HG03520 (cell line): Measurements from ENCODE around the gene MAP4K4.
"Not testable (repeated sequence)": the region's sequence is repeated elsewhere in the genome, so short reads cannot be mapped to it uniquely, and the experiment has no call there.

ENCODE experiments used
- ATAC-seq: cut with Tn5 transposase; IDR thresholded peaks from one replicate; pipeline ENCODE4 v1.9.1; 2021; ENCODE audit warnings: mild to moderate bottlenecking, moderate library complexity; ENCODE audit not compliant: unreplicated experiment

The MAP4K4 gene

GRCh38 chr2:101763496-101764333, 66.2 kb downstream of the MAP4K4 start:
- ATAC-seq: no peak

GRCh38 chr2:101766337-101766736, 68.8 kb downstream of the MAP4K4 start:
- no peak for ATAC-seq

- ATAC-seq: no peak
Observed at GRCh38 chr2:101766871-101767739, 69.6 kb downstream of the MAP4K4 start.

GRCh38 chr2:101768556-101769220, 71.2 kb downstream of the MAP4K4 start:
- ATAC-seq: no peak

GRCh38 chr2:101769726-101770125, 72.2 kb downstream of the MAP4K4 start:
- ATAC-seq: not testable (repeated sequence)

GRCh38 chr2:101770726-101771125, 73.2 kb downstream of the MAP4K4 start:
- ATAC-seq: peak; percentile 69

GRCh38 chr2:101771227-101771902, 73.9 kb downstream of the MAP4K4 start:
- no peak for ATAC-seq

GRCh38 chr2:101771910-101772321, 74.4 kb downstream of the MAP4K4 start:
- no peak for ATAC-seq

GRCh38 chr2:101773137-101773536, 75.6 kb downstream of the MAP4K4 start:
- no peak for ATAC-seq

GRCh38 chr2:101773961-101774360, 76.5 kb downstream of the MAP4K4 start:
- ATAC-seq: not testable (repeated sequence)

GRCh38 chr2:101775092-101775491, 77.6 kb downstream of the MAP4K4 start:
- no peak for ATAC-seq

- ATAC-seq: no peak
Observed at GRCh38 chr2:101775636-101776035, 78.1 kb downstream of the MAP4K4 start.

- no peak for ATAC-seq
Observed at GRCh38 chr2:101776172-101777043, 78.9 kb downstream of the MAP4K4 start.

GRCh38 chr2:101777337-101777736, 79.8 kb downstream of the MAP4K4 start:
- no peak for ATAC-seq

- no peak for ATAC-seq
Observed at GRCh38 chr2:101778102-101778501, 80.6 kb downstream of the MAP4K4 start.

GRCh38 chr2:101779190-101779589, 81.7 kb downstream of the MAP4K4 start:
- no peak for ATAC-seq

GRCh38 chr2:101779656-101780055, 82.1 kb downstream of the MAP4K4 start:
- no peak for ATAC-seq

- ATAC-seq: no peak
Observed at GRCh38 chr2:101781326-101781725, 83.8 kb downstream of the MAP4K4 start.

- ATAC-seq: no peak
Observed at GRCh38 chr2:101781791-101782426, 84.4 kb downstream of the MAP4K4 start.
